Astrocyte (in vitro differentiated cells and primary cell): ENCODE results near the gene PARP14.

Experiments
- EZH2 ChIP-seq: IDR thresholded peaks from 2 replicates; pipeline ENCODE4 v1.6.1; 2012; ENCODE audit warnings: mild to moderate bottlenecking, low read length, inconsistent platforms; ENCODE audit not compliant: insufficient read depth
- TF ChIP-seq, protein P1 (sequence below): IDR thresholded peaks from 2 replicates; pipeline ENCODE4 v1.5.1; 2011; ENCODE audit warnings: low read depth, mild to moderate bottlenecking, inconsistent platforms, low read length, moderate library complexity; ENCODE audit not compliant: insufficient read depth

DNA sequence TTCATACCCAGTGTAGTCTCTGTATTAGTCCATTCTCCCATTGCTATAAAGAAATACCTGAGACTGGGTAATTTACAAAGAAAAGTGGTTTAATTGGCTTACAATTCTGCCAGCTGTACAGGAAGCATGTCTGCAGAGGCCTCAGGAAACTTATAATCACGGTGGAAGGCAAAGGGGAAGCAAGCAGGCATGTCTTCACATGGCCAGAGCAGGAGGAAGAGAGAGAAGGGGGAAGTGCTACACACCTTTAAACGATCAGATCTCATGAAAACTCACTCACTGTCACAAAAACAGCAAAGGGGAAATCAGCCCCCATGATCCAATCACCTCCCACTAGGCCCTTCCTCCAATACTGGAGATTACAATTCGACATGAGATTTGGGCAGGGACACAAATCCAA is 6.3 kb upstream of the PARP14 start:
- TF ChIP-seq, protein P1, sequence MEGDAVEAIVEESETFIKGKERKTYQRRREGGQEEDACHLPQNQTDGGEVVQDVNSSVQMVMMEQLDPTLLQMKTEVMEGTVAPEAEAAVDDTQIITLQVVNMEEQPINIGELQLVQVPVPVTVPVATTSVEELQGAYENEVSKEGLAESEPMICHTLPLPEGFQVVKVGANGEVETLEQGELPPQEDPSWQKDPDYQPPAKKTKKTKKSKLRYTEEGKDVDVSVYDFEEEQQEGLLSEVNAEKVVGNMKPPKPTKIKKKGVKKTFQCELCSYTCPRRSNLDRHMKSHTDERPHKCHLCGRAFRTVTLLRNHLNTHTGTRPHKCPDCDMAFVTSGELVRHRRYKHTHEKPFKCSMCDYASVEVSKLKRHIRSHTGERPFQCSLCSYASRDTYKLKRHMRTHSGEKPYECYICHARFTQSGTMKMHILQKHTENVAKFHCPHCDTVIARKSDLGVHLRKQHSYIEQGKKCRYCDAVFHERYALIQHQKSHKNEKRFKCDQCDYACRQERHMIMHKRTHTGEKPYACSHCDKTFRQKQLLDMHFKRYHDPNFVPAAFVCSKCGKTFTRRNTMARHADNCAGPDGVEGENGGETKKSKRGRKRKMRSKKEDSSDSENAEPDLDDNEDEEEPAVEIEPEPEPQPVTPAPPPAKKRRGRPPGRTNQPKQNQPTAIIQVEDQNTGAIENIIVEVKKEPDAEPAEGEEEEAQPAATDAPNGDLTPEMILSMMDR, result no peak
- TF ChIP-seq EZH2, result no peak
